Amygdala (tissue), 56 donors: ENCODE data around the gene KSR2.
A peak's percentile ranks its signal among the peaks of the same experiment; 100 is the strongest.
"Not testable (repeated sequence)": the region's sequence is repeated elsewhere in the genome, so short reads cannot be mapped to it uniquely, and the experiment has no call there.

Experiments
- DNase-seq, 56 donors: peaks; one replicate each; lab custom pipeline; 2025; lab: John Stamatoyannopoulos, UW

KSR2 gene

GRCh38 chr12:117861691-117862090 is 107.1 kb downstream of the KSR2 start:
- DNase-seq = no peak

DNA sequence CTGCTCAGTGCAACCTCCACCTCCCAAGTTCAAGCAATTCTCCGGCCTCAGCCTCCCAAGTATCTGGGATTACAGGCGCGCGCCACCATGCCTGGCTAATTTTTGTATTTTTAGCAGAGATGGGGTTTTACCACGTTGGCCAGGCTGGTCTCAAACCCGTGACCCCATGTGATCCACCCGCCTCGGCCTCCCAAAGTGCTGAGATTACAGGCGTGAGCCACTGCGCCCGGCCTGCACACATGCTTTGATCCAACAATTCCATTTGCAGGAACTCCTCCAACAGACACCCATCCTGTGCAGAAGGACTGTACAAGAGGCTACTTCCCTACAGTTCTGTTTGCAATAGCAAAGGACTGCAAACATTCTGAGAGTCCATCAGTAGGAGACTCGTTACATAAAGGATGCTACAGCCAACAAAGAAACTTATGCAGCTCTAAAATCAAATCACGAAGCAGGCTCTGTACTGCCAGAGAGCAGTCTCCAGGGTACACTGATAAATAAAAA is 108.0 kb downstream of the KSR2 start:
- DNase-seq = not testable (repeated sequence)

DNA sequence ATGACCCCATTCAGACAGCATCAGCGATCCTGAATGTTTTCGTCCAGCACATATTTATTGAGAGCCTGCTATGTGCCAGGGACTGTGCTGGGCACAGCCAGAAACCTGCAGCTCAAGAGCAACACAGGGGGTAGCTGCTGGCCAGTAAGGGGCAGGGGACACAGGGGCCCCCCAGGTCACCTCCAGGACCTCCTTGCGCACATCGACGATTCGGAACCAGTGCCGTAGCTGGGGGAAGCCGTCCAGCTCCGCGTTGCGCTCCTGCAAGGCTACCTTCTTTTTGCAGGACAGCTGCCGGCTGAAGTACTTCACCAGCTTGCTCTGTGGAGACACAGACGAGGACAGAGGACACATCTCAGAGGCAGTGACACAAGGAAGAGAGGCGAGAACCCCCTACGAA is 108.7 kb downstream of the KSR2 start:
- no peak for DNase-seq

GRCh38 chr12:117857632-117858612 is 110.9 kb downstream of the KSR2 start:
- DNase-seq = peak in 8 of 56 donors; percentile 0 to 46 (median 2)

- DNase-seq = not testable (repeated sequence)
Observed at GRCh38 chr12:117857139-117857538, 111.7 kb downstream of the KSR2 start.

DNA sequence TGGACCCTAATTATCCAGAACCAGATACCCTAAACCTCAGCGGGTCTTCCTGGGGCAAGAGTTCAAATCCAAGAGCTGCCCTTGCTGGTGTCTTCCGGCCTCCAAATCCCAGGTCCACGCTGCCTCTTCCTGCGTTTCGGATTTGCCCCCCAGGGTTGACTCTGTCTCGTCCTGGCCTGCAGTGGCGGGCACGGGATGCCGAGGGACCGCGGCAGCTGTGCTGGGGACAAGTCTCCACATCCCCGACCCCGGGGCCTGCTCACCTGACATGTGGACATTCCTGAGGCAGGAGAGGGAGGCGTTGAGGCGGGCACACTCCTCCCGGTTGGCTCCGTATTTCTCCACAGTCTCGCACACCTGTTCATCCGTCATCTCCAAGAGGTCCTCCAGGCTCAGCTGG is 113.6 kb downstream of the KSR2 start:
- no peak for DNase-seq

- peak in 20 of 56 donors; percentile 2 to 62 (median 9) for DNase-seq
Observed at GRCh38 chr12:117854339-117855012, 114.3 kb downstream of the KSR2 start.

GRCh38 chr12:117853600-117853999 is 115.2 kb downstream of the KSR2 start:
- DNase-seq = no peak

DNA sequence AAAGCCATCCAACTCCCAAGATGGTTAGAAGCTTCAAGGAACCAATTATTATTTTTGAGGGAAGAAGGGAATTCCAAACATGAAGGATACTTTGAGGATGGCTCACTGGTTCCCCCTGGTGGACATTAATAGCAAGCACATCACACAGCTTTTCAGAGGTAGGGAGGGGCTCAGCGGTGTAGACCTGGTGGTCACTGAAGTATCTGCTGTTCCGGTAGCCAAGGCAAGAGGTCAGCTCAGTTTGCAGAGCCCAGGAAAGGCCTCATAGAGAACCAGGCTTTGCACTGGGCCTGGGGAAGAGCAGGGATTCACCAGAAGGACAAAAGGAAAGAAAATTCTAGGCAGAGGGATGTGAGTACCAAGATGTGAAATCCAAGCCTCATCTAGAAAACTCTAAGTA is 118.7 kb downstream of the KSR2 start:
- DNase-seq = peak in 4 of 56 donors; percentile 2 to 20 (median 6)

- no peak for DNase-seq
Observed at GRCh38 chr12:117847371-117847770, 121.4 kb downstream of the KSR2 start.

- no peak for DNase-seq
Observed at GRCh38 chr12:117845271-117845904, 123.4 kb downstream of the KSR2 start.

- DNase-seq = no peak
Observed at GRCh38 chr12:117844114-117844830, 124.5 kb downstream of the KSR2 start.

- DNase-seq = no peak
Observed at GRCh38 chr12:117842630-117843029, 126.2 kb downstream of the KSR2 start.

DNA sequence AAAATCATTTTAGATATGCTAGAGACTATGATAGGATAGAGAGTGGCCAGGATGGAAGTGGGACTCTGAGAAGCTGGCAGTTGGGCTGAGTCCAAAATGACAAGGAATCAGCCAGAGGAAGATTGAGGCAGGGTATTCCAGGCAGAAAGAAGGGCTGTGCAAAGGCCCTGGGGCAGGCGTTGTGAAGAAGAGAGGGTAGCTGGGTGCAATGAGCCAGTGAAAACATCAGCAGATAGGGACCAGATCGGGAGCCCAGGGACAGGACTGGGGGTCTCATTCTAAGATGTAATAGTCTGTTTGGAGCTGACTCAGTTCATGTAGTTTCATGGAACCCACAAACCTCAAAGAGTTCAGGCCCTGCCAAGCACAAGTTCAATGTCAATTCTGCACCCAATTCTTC is 126.6 kb downstream of the KSR2 start:
- DNase-seq = no peak

DNA sequence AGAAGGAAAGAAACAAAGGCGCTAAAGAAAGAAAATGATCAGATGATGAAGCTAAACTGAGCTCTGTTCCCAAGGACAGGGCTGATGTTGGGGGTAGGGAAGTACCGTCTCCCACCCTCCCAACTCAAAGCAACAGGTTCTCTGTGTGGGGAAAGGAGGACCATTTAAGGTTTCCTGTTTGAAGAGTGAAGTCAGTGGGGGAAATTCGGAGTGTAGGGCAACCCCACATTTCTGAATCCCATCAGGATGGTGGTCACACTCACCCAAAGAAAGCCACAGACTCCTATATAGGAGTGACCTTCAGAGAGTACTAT is 131.1 kb downstream of the KSR2 start:
- no peak for DNase-seq

DNA sequence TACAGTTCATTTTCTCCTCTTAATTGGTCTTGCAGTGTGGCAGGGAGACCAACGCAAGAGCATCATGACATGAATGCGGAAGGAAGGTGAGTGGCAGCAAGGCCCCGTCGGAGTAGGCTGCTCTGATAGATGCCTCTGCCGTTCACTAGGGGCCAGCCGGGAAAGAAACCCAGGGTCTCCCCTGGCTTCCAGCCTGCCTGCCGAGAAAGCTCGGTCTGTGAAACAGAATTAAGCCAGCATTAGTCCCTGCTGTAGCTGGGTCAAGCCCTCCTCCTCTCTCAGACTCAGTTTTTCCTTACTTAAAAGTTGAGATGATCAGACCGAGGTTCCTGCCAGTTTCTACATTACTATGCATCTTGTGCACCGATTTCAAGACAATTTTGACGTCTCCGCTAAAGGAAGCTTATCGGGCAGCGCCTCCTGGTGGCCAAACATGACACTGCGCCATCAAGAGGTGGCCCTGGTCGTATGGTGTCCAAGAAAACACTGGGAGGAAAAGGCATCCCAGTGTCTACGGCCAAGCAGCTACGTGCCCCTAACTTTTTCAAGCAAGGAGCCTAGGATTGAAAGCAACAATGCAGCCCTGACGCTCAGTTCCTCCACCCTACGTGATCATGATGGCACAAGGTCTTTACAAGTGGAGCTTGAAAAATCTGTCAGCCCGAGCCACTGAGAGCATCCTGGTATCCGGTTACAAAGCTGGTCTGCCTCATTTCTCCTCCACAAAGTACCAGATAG is 131.6 kb downstream of the KSR2 start:
- DNase-seq = peak in 55 of 56 donors; percentile 8 to 94 (median 61)

- no peak for DNase-seq
Observed at GRCh38 chr12:117836476-117836875, 132.3 kb downstream of the KSR2 start.

GRCh38 chr12:117835156-117835555 is 133.6 kb downstream of the KSR2 start:
- DNase-seq = no peak
